NCI-H1436 treated with DMSO at 0.1 percent for 48 hours (cell line): ENCODE measurements around the gene ORC1.
"Not testable (repeated sequence)": the region's sequence is repeated elsewhere in the genome, so short reads cannot be mapped to it uniquely, and the experiment has no call there.

Experiments
- DNase-seq: peaks from one replicate; lab custom pipeline; 2025; lab: John Stamatoyannopoulos, UW

The ORC1 gene

GRCh38 chr1:52385376-52385775 lies 18.8 kb downstream of the ORC1 start:
- no peak for DNase-seq

- not testable (repeated sequence) for DNase-seq
Observed at GRCh38 chr1:52369851-52370250, 34.4 kb downstream of the ORC1 start.

- DNase-seq, result peak; percentile 6
Observed at GRCh38 chr1:52368383-52369172, 35.6 kb downstream of the ORC1 start.

GRCh38 chr1:52367272-52367671 lies 37.0 kb downstream of the ORC1 start:
- DNase-seq, result no peak

- no peak for DNase-seq
Observed at GRCh38 chr1:52366517-52366827, 37.8 kb downstream of the ORC1 start.

- peak; percentile 91 for DNase-seq
Observed at GRCh38 chr1:52365746-52366516, 38.3 kb downstream of the ORC1 start, which contains the start of gene CC2D1B. TSS of gene CC2D1B (minus strand) at chr1:52366205. CDS start at chr1:52364620, 1,585 bp downstream.

- DNase-seq, result no peak
Observed at GRCh38 chr1:52365071-52365745, 39.0 kb downstream of the ORC1 start.

GRCh38 chr1:52364235-52364839 lies 39.9 kb downstream of the ORC1 start:
- DNase-seq, result no peak

GRCh38 chr1:52360595-52360968 lies 43.6 kb downstream of the ORC1 start:
- DNase-seq, result no peak

- DNase-seq, result no peak
Observed at GRCh38 chr1:52359676-52360594, 44.3 kb downstream of the ORC1 start.

- no peak for DNase-seq
Observed at GRCh38 chr1:52358851-52359497, 45.2 kb downstream of the ORC1 start.

- no peak for DNase-seq
Observed at GRCh38 chr1:52357397-52357796, 46.8 kb downstream of the ORC1 start.

- DNase-seq, result no peak
Observed at GRCh38 chr1:52356818-52357355, 47.3 kb downstream of the ORC1 start.

GRCh38 chr1:52355847-52356505 lies 48.2 kb downstream of the ORC1 start:
- no peak for DNase-seq

- no peak for DNase-seq
Observed at GRCh38 chr1:52355436-52355835, 48.8 kb downstream of the ORC1 start.

GRCh38 chr1:52352690-52353089 lies 51.5 kb downstream of the ORC1 start:
- no peak for DNase-seq

GRCh38 chr1:52348704-52349300 lies 55.4 kb downstream of the ORC1 start:
- DNase-seq, result no peak

- DNase-seq, result no peak
Observed at GRCh38 chr1:52346653-52347052, 57.6 kb downstream of the ORC1 start.

GRCh38 chr1:52345252-52345651 lies 59.0 kb downstream of the ORC1 start:
- DNase-seq, result no peak

GRCh38 chr1:52343979-52344378 lies 60.2 kb downstream of the ORC1 start:
- DNase-seq, result no peak
